Measurements from ENCODE around the gene TMC6. TPM values are rescaled to one million over a fixed set of nuclear protein-coding genes. Genes with fewer than 3 reads are reported as not detected.

Gene TMC6
- total RNA-seq, 1 donor from 2014 or later, result 14.6 TPM

- no peak for DNase-seq (ENCODE audit: low spot score)
Observed at GRCh38 chr17:78111727-78112517, 16.6 kb downstream of the TMC6 start.

GRCh38 chr17:78111016-78111726 is 17.4 kb downstream of the TMC6 start:
- no peak for ATAC-seq
- DNase-seq (ENCODE audit: low spot score), result no peak

More at GRCh38 chr17:78111727-78112517, 16.6 kb downstream of the TMC6 start:
- ATAC-seq, result peak; percentile 6

GRCh38 chr17:78110363-78111015 is 18.1 kb downstream of the TMC6 start:
- ATAC-seq (no peak), DNase-seq (ENCODE audit: low spot score) (no peak)

GRCh38 chr17:78109489-78109761 is 19.1 kb downstream of the TMC6 start:
- DNase-seq (ENCODE audit: low spot score) (no peak), ATAC-seq (no peak)

GRCh38 chr17:78108726-78109488 is 19.6 kb downstream of the TMC6 start:
- DNase-seq (ENCODE audit: low spot score), result no peak

GRCh38 chr17:78107976-78108725 is 20.4 kb downstream of the TMC6 start:
- no peak for ATAC-seq

More at GRCh38 chr17:78108726-78109488, 19.6 kb downstream of the TMC6 start:
- ATAC-seq, result no peak

GRCh38 chr17:78107457-78107856 is 21.1 kb downstream of the TMC6 start:
- no peak for ATAC-seq
- DNase-seq (ENCODE audit: low spot score), result no peak

More at GRCh38 chr17:78107976-78108725, 20.4 kb downstream of the TMC6 start:
- no peak for DNase-seq (ENCODE audit: low spot score)

- DNase-seq (ENCODE audit: low spot score), result no peak
- no peak for ATAC-seq
Observed at GRCh38 chr17:78106211-78106610, 22.3 kb downstream of the TMC6 start.

- no peak for DNase-seq (ENCODE audit: low spot score)
- no peak for ATAC-seq
Observed at GRCh38 chr17:78105551-78105950, 23.0 kb downstream of the TMC6 start.

GRCh38 chr17:78105101-78105500 is 23.5 kb downstream of the TMC6 start:
- no peak for ATAC-seq
- DNase-seq (ENCODE audit: low spot score), result no peak

GRCh38 chr17:78104540-78104941 is 24.0 kb downstream of the TMC6 start:
- DNase-seq (ENCODE audit: low spot score) (no peak), ATAC-seq (peak; percentile 20)

- DNase-seq (ENCODE audit: low spot score) (no peak), ATAC-seq (no peak)
Observed at GRCh38 chr17:78103311-78103710, 25.2 kb downstream of the TMC6 start.

GRCh38 chr17:78101542-78101941 is 27.0 kb downstream of the TMC6 start:
- no peak for DNase-seq (ENCODE audit: low spot score)

GRCh38 chr17:78101112-78101511 is 27.4 kb downstream of the TMC6 start:
- DNase-seq (ENCODE audit: low spot score) (no peak), ATAC-seq (no peak)

More at GRCh38 chr17:78101542-78101941, 27.0 kb downstream of the TMC6 start:
- no peak for ATAC-seq

GRCh38 chr17:78096093-78096492 is 32.5 kb downstream of the TMC6 start:
- ATAC-seq (no peak), DNase-seq (ENCODE audit: low spot score) (no peak)

- ATAC-seq (no peak), DNase-seq (ENCODE audit: low spot score) (no peak)
Observed at GRCh38 chr17:78095035-78095434, 33.5 kb downstream of the TMC6 start.

GRCh38 chr17:78092794-78093324 is 35.7 kb downstream of the TMC6 start:
- DNase-seq (ENCODE audit: low spot score) (no peak), ATAC-seq (no peak)

- peak; percentile 79 for ATAC-seq
- no peak for DNase-seq (ENCODE audit: low spot score)
Observed at GRCh38 chr17:78089576-78090281, 38.8 kb downstream of the TMC6 start.

- DNase-seq (ENCODE audit: low spot score) (no peak), ATAC-seq (no peak)
Observed at GRCh38 chr17:78088529-78088928, 40.0 kb downstream of the TMC6 start.

All from left lobe of liver (tissue), 2 donors.